8988T (cell line): Measurements from ENCODE around the gene LRP2.
"Not testable (repeated sequence)": the region's sequence is repeated elsewhere in the genome, so short reads cannot be mapped to it uniquely, and the experiment has no call there.

Experiments used
- DNase-seq: peaks from one replicate; pipeline ENCODE4 v3.0.0; 2011

The LRP2 gene

DNA sequence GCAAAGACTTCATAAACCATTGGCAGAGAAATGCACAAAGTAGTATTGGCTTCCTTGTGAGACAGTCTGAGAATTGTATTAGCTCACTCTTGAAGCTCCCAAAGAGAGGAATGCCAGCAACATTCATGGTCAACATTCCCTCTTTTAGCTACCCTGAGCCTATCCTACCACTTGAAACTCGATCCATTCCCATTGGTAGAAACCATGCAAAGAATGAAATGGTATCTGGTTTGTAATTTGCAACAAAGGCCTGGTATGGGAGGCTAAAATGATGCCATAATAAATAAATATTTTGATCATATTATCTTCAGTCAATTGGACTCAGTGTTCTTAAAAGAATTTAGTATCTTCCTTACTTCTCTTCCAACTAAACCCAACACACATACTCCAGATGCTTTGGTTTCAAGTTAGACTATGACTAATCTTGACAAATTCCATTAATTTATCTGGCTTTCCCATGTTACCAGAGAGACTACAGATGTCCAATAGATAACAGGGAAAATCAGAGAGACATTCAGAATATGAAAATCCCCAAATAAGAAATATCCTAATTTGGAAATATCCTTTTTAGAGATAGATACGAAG, 190.1 kb downstream of the LRP2 start:
- DNase-seq, result no peak

DNA sequence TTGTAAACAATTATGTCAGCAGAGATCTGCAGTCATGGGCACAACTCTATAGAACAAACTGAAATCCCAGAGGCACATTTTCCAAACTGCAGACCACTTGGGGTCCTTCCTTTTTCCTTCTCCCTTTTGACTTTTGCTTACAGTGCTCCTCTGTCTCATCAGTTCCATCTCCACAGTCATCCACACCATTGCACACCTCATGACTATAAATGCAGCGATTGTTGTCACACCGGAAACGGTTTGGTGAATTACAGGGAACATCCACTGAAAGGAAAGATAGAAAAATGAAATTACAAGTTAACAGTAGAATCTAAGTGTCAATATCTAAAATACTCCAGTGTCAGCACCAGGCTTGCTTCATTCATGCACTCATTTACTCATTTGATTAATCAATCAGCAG, 196.5 kb downstream of the LRP2 start:
- DNase-seq, result no peak

DNA sequence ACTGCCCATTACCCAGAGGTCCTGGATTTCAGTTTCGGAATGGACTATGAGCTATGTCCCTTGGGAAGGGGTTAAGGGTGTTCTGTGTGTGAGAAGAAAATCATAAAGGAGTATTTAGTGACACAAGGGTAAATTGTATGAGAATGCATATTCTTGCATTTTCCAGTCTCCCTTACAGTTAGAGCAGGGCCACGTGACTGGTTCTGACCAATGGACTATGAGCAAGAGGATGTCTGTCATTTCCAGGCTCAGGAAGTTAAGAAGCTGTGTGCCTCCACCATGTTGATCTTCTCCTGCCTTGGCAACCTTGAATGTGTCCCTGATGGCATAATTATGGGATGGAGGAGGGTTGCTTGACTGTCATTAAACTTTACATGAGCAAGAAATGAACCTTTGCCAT, 198.0 kb downstream of the LRP2 start:
- DNase-seq, result no peak

DNA sequence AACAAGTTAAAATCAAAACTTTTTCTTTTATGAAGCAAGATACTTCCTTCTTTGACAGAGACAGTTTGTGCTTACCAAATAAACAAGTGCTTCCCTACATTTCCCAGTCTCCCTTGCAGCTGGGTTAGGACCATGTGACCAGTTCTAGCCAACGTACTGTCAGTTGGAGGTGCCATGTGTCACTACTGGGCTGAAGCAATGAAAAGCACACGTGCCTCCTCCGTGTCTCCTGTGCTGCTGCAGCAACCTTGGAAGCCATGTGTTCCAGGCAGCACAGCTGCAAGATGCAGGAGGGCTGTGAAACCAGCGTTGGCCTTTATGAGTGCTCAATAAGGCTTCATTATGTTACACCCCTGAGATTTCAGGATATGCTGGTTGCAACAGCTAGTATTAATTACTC, 199.7 kb downstream of the LRP2 start:
- DNase-seq, result no peak

DNA sequence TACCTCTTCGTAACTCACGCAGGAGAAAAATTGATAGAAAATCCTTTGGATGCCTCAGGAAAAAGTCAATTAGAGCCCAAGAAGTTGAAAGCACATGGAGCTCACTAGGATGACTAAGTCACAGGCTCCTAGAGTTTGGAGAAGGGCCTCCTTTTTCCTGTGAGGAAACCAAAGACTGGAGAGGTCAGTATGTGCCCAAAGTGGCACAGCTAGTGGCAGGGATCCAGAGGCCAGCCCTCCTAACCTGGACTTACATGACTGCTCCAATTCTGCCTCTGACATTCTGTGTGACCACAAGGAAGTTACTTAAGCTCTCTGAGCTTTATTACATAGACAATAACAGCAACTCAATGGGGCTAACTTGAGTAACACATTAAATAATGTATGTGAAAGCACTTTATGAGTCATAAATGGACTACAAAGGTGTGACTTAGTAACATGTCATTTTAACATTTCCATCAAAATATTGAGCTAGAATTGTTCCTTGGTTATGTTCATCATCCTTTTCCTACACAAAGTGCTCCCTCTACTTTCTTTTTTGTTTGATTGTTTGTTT, 201.3 kb downstream of the LRP2 start:
- DNase-seq, result no peak

DNA sequence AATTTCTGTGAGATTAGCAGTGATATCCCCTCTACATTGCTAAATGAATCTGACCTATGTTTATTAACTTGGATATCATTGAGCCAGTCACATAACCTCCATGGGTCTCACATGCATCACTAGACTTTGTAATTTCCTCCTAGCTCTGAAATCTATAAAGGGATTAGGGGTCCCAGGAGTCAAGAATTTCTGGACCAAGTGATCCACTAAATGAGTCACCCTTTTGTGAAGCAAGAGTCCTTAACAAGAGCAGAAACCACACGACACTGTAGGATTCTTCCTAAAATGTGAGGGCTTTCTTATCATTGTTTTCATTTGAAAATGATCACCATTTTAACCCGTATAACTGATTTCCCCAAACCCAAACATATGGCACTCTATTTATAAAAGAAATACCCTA, 202.6 kb downstream of the LRP2 start:
- DNase-seq, result no peak

DNA sequence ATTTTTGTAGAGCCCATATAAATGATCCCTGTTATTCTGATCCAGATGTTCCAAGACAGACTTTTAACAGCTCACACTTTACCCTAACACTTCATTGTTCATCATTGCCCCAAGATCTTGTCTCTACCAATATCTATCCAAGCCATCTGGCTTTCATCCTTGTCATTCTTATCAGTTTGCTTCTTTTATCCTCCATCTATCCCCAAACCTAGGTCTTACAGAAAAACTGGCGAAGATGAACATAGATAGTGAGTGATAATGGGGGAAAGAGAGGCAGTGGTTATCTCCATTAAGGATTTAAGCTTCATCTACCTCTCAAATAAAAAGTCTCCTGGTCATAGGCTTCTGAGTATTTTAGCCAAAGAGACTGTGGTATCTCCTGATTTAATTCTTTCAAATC, 203.5 kb downstream of the LRP2 start:
- DNase-seq, result no peak

DNA sequence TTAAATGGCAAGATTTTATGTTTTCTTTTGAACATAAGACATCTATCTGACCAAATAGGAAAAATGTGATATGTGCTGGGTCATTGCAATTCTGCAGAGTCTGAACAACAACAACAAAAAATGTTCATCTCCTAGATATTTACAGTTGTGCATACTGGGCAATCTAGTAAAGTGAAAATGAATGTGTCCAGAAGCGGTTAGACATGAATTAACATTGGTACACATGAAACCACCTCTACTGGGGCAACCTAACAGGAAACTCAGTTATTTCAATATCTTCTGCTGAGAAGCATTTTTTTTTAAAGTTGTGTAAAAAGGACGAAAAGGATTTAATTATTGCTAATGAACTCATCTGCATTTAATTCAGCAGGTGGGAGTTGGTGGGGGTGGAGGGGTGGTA, 216.1 kb downstream of the LRP2 start:
- DNase-seq, result no peak

DNA sequence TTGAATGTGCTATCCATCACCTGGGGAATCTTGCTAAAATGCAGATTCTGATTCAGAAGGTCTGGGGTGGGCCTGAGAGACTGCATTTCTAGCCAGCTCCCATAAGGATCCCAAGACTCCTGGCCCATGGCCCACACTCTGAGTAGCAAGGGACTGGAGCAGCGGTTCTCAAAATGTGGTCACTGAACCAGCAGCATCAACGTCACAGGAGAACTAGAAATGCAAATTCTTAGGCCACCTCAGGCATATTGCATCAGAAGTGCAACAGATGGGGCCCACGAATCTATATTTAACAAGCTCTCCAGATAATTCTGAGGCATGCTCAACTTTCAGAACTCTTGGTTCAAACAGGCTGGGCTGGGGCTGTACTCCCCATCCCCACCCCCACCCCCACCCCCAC, 218.3 kb downstream of the LRP2 start:
- DNase-seq, result no peak

DNA sequence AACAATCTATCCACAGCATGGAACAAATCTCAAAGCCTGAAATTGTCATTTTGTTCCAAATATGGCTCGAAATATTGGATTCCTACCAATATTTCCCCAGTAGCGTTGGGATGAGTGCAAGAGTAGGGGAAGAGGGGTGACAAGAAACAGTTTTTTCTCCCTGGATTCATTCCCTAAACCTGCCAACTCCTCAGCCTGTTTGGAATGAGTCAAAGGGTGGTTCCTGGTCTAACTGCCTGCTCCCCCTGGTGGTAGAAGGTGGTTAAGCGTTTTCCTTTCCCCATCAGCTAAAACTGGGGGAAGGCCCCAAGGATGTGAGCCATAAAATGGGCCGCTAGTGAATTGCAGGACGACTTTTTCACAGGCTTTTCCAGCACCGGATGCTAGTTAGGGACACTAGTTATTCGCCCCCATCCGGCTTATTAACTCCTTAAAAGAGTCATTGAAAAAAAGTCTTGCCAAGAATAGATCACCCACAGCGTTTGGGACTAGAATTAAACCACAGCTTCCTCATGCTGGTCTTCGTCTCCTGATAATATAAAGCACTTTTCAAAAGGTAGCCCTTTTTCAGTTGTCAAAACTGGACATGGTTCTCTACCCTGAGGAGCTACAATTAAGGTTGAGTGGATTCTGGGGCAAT, 220.5 kb downstream of the LRP2 start:
- DNase-seq, result no peak

DNA sequence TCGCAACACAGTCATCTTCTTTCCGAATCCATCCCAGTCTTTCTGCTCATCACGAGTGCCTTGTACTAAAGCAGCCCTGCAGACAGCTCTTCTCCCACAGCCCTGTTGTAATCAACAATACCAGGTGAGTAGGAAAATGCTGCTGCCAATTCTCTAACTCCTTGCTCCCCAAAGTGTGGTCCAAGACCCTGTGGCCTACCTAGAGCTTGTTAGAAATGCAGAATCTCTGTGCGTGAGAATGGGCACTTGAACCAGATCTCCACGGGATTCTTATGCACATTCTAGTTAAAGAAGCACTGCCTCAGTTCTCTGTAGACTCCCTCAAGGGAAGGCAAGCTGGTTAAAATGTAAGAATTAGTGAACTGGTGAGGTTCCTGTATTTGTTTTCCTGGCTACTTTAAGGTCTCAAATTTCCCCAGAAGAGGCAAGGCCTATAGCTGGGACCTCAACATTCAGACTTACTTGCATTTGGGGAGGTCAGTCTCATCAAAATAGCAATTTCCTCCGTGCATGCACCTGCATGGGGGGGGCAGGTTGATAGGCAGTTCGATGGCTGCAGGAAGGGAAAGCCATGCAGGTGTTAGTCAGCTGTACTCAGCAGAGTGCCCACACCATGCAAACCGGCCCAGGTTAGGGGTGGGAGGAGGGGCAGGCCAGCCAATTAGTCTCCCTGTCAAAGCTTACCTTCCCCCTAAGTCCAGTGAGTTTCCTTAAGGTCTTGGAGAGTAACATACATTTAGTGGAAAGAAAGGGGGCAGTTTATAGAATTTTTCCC, 222.2 kb downstream of the LRP2 start:
- no peak for DNase-seq

DNA sequence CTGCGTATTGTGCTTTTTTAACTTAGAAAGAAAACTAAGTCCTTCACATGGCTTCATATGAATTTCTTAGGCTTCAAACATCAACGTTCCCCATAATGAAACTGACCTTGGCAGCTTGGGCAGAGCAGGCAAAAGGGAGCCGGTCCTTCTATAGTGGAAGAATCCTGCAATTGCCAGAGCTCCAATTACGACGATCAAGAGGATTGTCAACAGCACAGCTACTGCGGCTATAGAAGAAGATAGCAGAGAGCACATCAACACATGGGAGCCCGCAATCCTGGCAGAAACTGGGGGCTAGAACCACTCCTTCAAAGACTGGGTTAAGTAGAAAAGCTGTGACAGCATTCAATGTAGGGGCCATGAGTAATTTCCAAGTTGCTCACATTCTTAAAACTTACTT, 223.2 kb downstream of the LRP2 start:
- DNase-seq, result no peak

DNA sequence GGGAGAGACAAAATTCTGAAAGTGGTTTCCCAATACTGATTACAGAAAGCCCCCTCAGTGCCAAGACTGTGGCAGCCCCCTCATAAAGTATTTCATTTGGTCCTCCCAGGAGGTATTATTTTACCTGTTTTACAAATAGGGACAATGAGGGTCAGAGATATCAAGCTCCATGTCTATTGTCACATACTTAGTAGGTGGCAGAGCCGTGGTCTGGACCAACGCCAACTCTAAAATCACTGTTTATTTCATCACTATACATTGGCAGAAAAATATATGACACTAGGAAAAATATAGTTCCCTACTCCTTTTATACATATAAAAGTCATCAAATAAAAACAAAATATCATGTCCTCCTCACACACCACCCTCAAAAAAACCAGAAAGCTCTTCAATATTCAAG, 224.4 kb downstream of the LRP2 start:
- DNase-seq, result no peak

DNA sequence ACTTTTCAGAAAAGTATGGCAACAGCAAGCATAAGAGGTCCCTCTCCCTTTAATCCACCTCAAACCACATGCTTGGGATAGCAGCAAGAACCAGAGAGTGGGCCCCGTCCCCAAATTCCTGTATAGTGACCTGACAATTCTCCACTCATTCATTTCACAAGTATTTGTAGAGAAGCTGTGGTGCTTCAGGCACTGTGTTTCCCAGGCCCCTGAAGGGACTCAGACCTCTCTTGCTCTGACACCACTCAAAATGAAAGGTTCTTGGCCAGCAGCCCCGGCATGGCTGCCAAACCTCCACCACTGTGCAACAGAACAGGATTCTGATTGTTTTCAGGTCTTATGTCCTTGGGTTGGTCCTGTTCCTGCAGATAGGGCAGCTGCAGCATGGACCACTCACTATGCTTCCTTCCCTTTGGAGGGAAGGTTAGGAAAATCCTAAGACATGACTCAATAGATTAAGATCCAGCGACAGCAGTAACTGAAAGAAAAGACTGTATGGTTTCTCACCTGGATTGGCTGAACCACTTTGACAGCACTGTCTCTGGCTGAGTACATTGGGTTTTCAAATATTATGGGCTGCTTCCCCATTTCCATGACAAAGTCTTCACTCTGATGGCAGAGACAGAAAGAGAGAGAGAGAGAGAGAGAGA, 225.3 kb downstream of the LRP2 start:
- no peak for DNase-seq

DNA sequence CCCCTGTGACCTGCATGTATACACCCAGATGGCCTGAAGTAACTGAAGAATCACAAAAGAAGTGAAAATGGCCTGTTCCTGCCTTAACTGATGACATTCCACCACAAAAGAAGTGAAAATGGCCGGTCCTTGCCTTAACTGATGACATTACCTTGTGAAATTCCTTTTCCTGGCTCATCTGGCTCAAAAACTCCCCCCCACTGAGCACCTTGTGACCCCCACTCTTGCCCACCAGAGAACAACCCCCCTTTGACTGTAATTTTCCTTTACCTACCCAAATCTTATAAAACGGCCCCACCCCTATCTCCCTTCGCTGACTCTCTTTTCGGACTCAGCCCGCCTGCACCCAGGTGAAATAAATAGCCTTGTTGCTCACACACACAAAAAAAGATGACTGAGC, 225.9 kb downstream of the LRP2 start:
- not testable (repeated sequence) for DNase-seq

DNA sequence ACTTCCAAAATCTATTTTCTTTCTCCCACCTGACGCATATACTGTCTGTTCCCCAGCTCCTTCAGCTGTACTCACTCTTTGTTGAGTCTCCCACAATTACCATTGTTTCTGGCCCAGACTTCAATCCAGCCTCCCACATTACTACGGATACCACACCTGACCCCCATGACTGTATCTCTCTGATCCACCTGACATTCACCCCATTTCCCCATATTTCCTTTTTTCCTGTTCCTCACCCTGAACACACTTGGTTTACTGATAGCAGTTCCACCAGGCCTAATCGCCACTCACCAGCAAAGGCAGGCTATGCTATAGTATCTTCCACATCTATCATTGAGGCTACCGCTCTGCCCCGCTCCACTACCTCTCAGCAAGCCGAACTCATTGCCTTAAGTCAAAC, 228.1 kb downstream of the LRP2 start:
- not testable (repeated sequence) for DNase-seq

DNA sequence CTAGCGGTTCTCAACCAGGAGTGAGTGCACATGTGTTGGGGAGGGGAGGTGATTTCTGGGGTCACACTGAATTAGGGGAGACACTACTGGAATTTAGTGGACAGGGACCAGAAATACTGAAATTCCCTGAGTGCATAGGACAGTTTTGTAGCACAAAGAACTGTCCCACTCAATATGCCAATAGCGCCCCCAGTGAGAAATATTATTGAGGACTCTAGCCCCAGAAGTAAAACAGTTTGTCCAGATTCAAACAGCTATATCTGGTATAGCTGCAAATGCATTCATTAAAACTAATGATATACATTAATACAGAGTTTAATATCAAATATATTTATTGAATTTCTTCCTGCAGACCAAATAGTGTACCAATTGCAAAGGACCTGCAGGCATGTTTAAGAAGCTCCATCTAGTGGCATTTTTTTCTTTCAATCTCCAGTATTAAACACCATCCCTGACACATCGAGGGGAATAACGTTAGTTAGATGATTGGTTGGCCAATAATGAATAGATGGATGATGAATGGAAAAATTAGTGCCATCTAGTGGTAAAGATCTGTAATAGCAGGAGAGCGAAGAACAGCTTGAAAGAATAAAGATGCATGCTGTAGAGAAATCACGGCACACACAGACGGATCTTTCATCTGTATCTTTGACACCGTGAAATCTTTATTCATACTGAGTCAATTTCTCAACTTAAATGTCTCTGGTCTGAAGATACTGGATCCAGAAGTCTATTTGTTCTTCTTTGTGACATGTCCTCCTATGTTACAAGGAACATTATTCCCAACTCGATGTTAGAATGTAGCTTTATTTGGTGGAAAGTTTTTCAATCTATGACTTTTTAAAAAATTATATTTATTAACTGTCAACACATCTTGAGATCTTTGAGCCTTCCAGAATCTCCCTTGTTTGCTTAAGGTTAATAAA, 230.5 kb downstream of the LRP2 start:
- no peak for DNase-seq

DNA sequence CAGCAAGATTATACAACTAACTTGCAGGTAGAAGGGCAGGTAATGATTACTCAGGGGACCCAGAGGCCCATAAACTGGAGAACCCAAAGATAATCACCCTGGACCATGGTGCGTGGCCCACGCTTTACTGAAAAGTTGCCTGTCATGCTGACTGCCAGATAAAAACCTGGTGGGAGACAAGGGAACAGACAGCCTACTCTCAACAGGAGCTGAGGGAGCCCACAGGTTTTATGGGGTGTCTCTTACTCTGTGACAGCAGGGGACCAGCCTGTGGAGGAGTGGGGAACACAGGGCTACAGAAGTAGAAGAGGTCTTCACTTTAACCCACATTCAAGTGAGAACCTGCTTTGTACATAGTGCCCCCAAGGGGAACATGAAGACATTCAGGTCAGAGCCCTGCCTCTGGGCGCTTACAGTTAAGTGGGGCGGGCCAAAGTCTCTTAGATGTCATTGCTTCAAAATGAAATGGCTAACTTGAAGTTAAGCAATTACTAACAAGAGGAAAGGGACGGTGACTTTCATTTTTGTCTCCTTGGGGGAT, 232.6 kb downstream of the LRP2 start:
- DNase-seq, result no peak

DNA sequence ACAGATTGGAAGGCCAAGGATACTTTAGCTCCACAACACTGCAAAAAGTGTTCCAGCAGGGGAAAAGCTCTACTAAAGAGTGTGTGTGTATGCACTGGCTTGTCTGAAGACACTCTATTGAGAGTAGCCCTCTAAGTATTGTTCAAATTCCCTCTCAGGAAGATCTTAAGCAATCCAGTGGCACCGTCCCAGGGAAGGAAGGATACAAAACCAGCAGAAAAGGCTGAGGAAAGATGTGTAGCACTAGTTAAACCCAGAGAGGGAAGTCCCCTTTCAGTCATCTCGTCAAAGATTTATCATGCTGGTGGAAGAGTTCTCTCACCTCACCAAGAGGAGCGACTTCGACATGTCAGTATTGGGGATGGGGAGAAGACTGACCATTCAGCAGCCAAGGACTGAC, 242.5 kb downstream of the LRP2 start:
- DNase-seq, result no peak

DNA sequence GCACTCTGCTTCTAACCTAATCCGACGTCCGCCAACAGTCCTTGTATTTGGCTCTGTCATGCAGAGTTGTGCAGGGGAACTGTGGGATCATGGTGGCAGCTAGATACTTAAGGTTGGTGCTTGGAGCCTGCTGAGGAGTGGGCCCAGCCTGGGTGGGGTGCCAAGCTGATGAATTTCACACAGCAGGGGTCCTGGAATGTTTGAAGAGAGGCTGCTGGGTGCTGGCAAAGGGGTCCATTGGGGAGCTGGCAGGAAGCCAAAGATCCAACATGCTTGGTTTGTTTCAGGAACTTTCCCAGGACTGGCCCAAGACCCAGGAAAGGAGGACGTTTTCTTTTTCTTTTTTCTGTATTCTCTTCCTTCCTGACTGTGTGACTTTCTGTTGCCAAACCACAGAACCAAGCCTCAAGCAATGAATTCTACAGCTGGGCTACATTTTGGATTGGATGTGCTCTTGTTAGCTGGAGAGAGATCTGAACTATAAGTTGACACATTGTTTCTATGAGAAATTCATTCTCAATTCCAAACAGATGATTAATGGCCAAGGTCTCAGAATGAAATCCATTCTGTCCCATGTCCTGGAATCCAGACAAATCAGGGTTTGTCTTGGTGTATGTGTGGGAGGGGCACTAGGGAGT, 243.1 kb downstream of the LRP2 start:
- DNase-seq, result no peak

DNA sequence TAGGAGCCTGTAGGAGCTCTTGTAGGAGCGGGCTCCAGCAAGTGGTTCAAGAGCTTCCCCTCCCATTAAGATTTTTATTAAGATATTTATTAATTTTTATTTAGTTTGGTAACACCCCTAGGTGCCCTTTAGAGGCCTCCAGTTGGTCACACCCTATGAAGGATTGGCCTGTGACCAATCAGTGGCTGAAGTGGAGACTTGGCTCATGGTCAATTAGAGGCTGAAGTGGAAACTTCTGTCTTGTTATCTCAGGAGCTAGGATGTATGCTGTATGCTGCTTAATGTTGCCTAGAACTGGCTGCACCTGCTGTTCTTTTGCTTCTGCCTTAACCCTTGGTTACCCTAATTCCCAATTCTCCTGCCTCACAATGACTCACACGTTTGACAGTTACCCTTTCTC, 244.3 kb downstream of the LRP2 start:
- DNase-seq, result no peak

DNA sequence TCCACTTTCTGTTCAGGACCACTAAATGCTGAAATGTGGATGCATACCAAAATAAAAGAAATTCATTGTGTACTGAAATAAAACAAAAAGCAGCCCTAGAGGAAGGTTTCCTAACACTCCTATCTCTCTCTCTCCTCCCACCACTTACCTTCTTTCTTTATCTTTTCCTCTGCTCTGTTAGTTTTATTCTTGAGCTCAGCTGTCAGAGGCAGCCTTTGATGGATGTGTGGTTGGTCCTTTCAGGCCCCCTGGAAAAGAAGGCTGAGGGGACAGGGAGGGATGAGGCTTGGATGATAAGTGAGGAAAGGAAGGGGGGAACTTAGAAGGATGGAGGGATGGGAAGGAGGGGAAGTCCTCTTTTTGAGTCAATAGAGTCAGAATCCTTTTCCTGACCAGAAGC, 245.3 kb downstream of the LRP2 start:
- no peak for DNase-seq
